Raji (cell line): Measurements from ENCODE around the gene TRAF4.
A peak's percentile ranks its signal among the peaks of the same experiment; 100 is the strongest.

ENCODE experiments used
- POLR2A ChIP-seq: IDR thresholded peaks from 2 replicates; pipeline ENCODE4 v1.6.1; 2011; ENCODE audit warnings: low read depth, low read length, control low read depth; ENCODE audit not compliant: insufficient read depth

TRAF4 gene

GRCh38 chr17:28743243-28744103 lies at the start of gene TRAF4:
Gene TRAF4 (plus strand): TSS chr17:28744011. CDS start chr17:28744113, 102 bp downstream.
- TF ChIP-seq POLR2A = peak; percentile 86

GRCh38 chr17:28698253-28698941 lies 45.4 kb upstream of the TRAF4 start:
- TF ChIP-seq POLR2A = no peak

- TF ChIP-seq POLR2A = no peak
Measured at GRCh38 chr17:28700278-28700677, 43.5 kb upstream of the TRAF4 start.

- TF ChIP-seq POLR2A = no peak
Measured at GRCh38 chr17:28700830-28701492, 42.9 kb upstream of the TRAF4 start.

- no peak for TF ChIP-seq POLR2A
Measured at GRCh38 chr17:28702026-28702751, 41.6 kb upstream of the TRAF4 start.

- TF ChIP-seq POLR2A = no peak
Measured at GRCh38 chr17:28702752-28703150, 41.1 kb upstream of the TRAF4 start.

GRCh38 chr17:28703552-28704218 lies 40.1 kb upstream of the TRAF4 start:
- no peak for TF ChIP-seq POLR2A

GRCh38 chr17:28704219-28704858 lies 39.5 kb upstream of the TRAF4 start:
- no peak for TF ChIP-seq POLR2A

- no peak for TF ChIP-seq POLR2A
Measured at GRCh38 chr17:28705074-28705659, 38.6 kb upstream of the TRAF4 start.

- TF ChIP-seq POLR2A = no peak
Measured at GRCh38 chr17:28705728-28706334, 38.0 kb upstream of the TRAF4 start.

- TF ChIP-seq POLR2A = no peak
Measured at GRCh38 chr17:28706471-28707338, 37.1 kb upstream of the TRAF4 start.

GRCh38 chr17:28707339-28707720 lies 36.5 kb upstream of the TRAF4 start:
- no peak for TF ChIP-seq POLR2A
